ENCODE results near the gene KIF25. TPM values are rescaled to one million over a fixed set of nuclear protein-coding genes. Genes with fewer than 3 reads are reported as not detected.
"Not testable (repeated sequence)": the region's sequence is repeated elsewhere in the genome, so short reads cannot be mapped to it uniquely, and the experiment has no call there.

The KIF25 gene
- total RNA-seq, 2 experiments from 2014 or later = not detected

GRCh38 chr6:167993831-167994230, 3.6 kb upstream of the KIF25 start:
- no peak overlapping the region for H3K27ac Mint-ChIP-seq

DNA sequence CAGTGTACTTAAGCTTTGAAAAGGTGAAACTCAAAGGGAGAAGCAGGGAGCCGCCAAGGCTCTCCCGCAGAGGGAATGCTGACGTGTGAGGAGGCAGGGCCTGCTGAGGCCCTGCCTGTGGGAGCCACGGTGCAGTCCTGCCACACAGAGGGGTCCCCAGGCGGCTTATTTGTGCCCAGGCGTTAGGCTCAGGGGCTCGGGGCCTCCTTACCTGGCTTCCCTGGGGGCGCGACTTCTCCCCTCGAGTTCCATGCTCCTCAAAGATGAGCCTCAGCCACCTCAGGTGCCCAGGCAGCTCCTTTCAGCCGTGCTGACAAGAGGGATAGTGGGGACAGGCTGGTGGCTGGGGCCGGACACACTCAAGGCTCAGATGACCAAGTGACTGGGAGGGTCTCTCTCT, 2.2 kb upstream of the KIF25 start:
- CTCF ChIA-PET = no interaction called here
- no peaks in the 10 kb centered on the region for H3K27me3 Mint-ChIP-seq
- no peak overlapping the region for H3K27ac Mint-ChIP-seq
- no peaks in the 10 kb centered on the region for H3K4me1 Mint-ChIP-seq
- no peak overlapping the region for H3K4me3 Mint-ChIP-seq
- H3K36me3 Mint-ChIP-seq = no peaks in the 10 kb centered on the region
- DNase-seq (no peak), ATAC-seq (no peak)
- no peaks in the 10 kb centered on the region for H3K9me3 Mint-ChIP-seq (ENCODE audit: low read depth)

More at GRCh38 chr6:167993831-167994230, 3.6 kb upstream of the KIF25 start:
- CTCF ChIA-PET = no interaction called here
- Mint-ChIP-seq H3K4me3 (no peak overlapping the region), H3K4me1 (no peaks in the 10 kb centered on the region), H3K36me3 (no peaks in the 10 kb centered on the region), H3K9me3 (ENCODE audit: low read depth) (no peaks in the 10 kb centered on the region), H3K27me3 (no peaks in the 10 kb centered on the region)
- ATAC-seq = no peak
- DNase-seq = peak; percentile 30

DNA sequence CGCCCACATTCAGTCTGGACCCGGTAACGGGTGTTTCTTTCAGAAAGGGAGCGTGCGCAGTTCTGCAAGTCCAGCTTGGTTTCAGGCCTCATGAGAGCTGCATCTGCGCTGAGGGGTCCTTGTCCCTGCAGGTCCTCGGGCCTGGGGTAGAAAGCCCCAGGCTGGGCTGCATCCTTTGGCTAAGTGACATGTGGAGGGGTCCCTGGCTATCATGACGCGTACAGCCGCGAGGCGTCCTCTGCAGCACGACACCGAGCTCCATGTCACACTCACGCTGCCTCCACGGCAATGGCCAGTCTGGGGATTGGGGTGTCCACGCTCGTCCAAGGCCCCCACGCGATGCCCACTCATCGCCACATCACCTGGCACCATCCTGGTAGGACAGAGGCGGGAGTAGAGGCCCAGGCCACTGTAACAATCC, 1.7 kb upstream of the KIF25 start:
- Mint-ChIP-seq H3K36me3 (no peaks in the 10 kb centered on the region), H3K27me3 (no peaks in the 10 kb centered on the region), H3K27ac (no peak overlapping the region), H3K4me3 (no peak overlapping the region), H3K4me1 (no peaks in the 10 kb centered on the region), H3K9me3 (ENCODE audit: low read depth) (peaks cover 2% of the 10 kb centered on the region)
- ATAC-seq (no peak), DNase-seq (peak; percentile 34)
- CTCF ChIA-PET = no interaction called here

- CTCF ChIA-PET = no interaction called here
- H3K27me3 Mint-ChIP-seq = no peaks in the 10 kb centered on the region
- H3K4me1 Mint-ChIP-seq = no peaks in the 10 kb centered on the region
- no peak overlapping the region for H3K27ac Mint-ChIP-seq
- peaks cover 3% of the 10 kb centered on the region for H3K9me3 Mint-ChIP-seq (ENCODE audit: low read depth)
- no peak overlapping the region for H3K4me3 Mint-ChIP-seq
- ATAC-seq (no peak), DNase-seq (peak; percentile 22)
- no peaks in the 10 kb centered on the region for H3K36me3 Mint-ChIP-seq
These were observed 859 bp upstream of the KIF25 start for GRCh38 chr6:167996424-167997199.

GRCh38 chr6:167998215-167998614, 744 bp downstream of the KIF25 start:
- H3K27me3 Mint-ChIP-seq = no peaks in the 10 kb centered on the region
- H3K4me1 Mint-ChIP-seq = peaks cover 2% of the 10 kb centered on the region

DNA sequence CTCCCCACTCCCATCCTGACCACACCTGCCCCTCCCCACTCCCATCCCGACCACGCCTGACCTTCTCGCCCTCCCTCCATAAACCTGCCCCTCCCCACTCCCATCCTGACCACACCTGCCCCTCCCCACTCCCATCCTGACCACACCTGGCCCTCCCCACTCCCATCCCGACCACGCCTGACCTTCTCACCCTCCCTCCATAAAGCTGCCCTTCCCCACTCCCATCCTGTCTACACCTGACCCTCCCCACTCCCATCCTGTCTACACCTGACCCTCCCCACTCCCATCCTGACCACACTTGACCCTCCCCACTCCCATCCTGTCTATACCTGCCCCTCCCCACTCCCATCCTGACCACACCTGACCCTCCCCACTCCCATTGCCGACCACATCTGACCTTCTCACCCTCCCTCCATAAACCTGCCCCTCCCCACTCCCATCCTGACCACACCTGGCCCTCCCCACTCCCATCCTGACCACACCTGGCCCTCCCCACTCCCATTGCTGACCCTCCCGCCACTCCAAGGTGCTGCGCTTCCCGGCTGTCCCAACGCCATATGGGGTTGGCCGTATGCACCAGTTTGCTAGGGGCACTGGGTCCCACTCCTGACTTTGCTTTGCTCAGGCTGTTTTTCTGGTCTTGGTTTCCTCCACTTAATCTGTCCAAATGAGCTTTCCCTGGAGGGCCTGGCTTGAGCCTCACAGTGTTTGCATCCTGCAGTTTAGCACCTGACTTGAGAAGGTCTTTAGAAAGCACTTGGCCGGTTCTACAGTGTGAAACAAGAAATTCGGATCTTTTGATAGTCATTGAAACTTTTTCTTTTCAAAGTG, 2.9 kb downstream of the KIF25 start:
- H3K36me3 Mint-ChIP-seq = no peaks in the 10 kb centered on the region
- CTCF ChIA-PET = no interaction called here
- H3K4me3 Mint-ChIP-seq = no peak overlapping the region
- H3K9me3 Mint-ChIP-seq (ENCODE audit: low read depth) = peaks cover 3% of the 10 kb centered on the region
- H3K27ac Mint-ChIP-seq = no peak overlapping the region
- ATAC-seq (no peak), DNase-seq (peak; percentile 4)
- H3K27me3 Mint-ChIP-seq = no peaks in the 10 kb centered on the region
- peaks cover 2% of the 10 kb centered on the region for H3K4me1 Mint-ChIP-seq

More at GRCh38 chr6:167998215-167998614, 744 bp downstream of the KIF25 start:
- CTCF ChIA-PET = no interaction called here
- ATAC-seq (no peak), DNase-seq (no peak)
- no peak overlapping the region for H3K4me3 Mint-ChIP-seq
- no peak overlapping the region for H3K27ac Mint-ChIP-seq
- peaks cover 3% of the 10 kb centered on the region for H3K9me3 Mint-ChIP-seq (ENCODE audit: low read depth)
- no peaks in the 10 kb centered on the region for H3K36me3 Mint-ChIP-seq

GRCh38 chr6:168001029-168001332, 3.5 kb downstream of the KIF25 start:
- Mint-ChIP-seq H3K4me3 (no peak overlapping the region), H3K9me3 (ENCODE audit: low read depth) (peaks cover 3% of the 10 kb centered on the region), H3K36me3 (no peaks in the 10 kb centered on the region), H3K27me3 (no peaks in the 10 kb centered on the region), H3K4me1 (peaks cover 2% of the 10 kb centered on the region), H3K27ac (no peak overlapping the region)
- peak; percentile 12 for DNase-seq
- no peak for ATAC-seq
- CTCF ChIA-PET = no interaction called here

DNA sequence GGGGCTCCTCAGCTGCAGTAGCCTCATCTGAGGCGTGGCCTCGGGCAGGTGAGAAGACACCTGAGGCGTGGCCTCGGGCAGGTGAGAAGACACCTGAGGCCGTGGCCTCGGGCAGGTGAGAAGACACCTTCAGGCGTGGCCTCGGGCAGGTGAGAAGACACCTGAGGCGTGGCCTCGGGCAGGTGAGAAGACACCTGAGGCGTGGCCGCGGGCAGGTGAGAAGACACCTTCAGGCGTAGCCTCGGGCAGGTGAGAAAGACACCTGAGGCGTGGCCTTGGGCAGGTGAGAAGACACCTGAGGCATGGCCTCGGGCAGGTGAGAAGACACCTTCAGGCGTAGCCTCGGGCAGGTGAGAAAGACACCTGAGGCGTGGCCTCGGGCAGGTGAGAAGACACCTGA, 4.0 kb downstream of the KIF25 start:
- H3K9me3 Mint-ChIP-seq (ENCODE audit: low read depth); CTCF ChIA-PET; H3K4me1 Mint-ChIP-seq; H3K36me3 Mint-ChIP-seq; H3K4me3 Mint-ChIP-seq; DNase-seq; H3K27me3 Mint-ChIP-seq; H3K27ac Mint-ChIP-seq; ATAC-seq: not testable (repeated sequence)

DNA sequence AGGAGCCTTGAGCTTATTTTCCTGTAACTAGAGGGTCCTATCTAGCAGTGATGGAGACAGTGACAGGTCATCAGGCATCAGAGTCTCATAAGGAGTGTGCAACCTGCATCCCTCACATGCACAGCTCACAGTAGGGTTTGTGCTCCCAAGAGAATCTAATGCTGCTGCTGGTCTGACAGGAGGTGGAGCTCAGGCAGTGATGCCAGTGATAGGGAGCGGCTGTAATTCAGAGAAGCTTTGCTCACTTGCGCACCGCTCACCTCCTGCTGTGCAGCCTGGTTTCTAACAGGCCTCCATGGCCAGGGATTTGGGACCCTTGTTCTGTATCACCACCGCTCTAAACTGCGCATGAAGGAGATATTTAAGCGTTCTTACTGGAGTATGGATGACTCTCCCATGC, 5.3 kb downstream of the KIF25 start:
- ATAC-seq = no peak
- no peaks in the 10 kb centered on the region for H3K36me3 Mint-ChIP-seq
- no peak for DNase-seq
- H3K27ac Mint-ChIP-seq = no peak overlapping the region
- H3K4me1 Mint-ChIP-seq = peaks cover 2% of the 10 kb centered on the region
- H3K27me3 Mint-ChIP-seq = no peaks in the 10 kb centered on the region
- H3K9me3 Mint-ChIP-seq (ENCODE audit: low read depth) = peaks cover 3% of the 10 kb centered on the region
- CTCF ChIA-PET = no interaction called here
- no peak overlapping the region for H3K4me3 Mint-ChIP-seq

GRCh38 chr6:168004023-168004422, 6.6 kb downstream of the KIF25 start:
- Mint-ChIP-seq H3K27ac (no peak overlapping the region), H3K4me3 (no peak overlapping the region), H3K27me3 (no peaks in the 10 kb centered on the region), H3K4me1 (peaks cover 2% of the 10 kb centered on the region), H3K36me3 (no peaks in the 10 kb centered on the region), H3K9me3 (ENCODE audit: low read depth) (peaks cover 3% of the 10 kb centered on the region)
- ATAC-seq (no peak), DNase-seq (no peak)
- CTCF ChIA-PET = no interaction called here

GRCh38 chr6:168004945-168005344, 7.5 kb downstream of the KIF25 start:
- H3K9me3 Mint-ChIP-seq (ENCODE audit: low read depth) = peaks cover 3% of the 10 kb centered on the region
- no peaks in the 10 kb centered on the region for H3K27me3 Mint-ChIP-seq
- no peaks in the 10 kb centered on the region for H3K36me3 Mint-ChIP-seq
- CTCF ChIA-PET = no interaction called here
- H3K27ac Mint-ChIP-seq = no peak overlapping the region
- DNase-seq (no peak), ATAC-seq (no peak)
- peaks cover 2% of the 10 kb centered on the region for H3K4me1 Mint-ChIP-seq
- no peak overlapping the region for H3K4me3 Mint-ChIP-seq

GRCh38 chr6:168005796-168006195, 8.3 kb downstream of the KIF25 start:
- H3K27ac Mint-ChIP-seq = no peak overlapping the region
- H3K9me3 Mint-ChIP-seq (ENCODE audit: low read depth) = peaks cover 7% of the 10 kb centered on the region

DNA sequence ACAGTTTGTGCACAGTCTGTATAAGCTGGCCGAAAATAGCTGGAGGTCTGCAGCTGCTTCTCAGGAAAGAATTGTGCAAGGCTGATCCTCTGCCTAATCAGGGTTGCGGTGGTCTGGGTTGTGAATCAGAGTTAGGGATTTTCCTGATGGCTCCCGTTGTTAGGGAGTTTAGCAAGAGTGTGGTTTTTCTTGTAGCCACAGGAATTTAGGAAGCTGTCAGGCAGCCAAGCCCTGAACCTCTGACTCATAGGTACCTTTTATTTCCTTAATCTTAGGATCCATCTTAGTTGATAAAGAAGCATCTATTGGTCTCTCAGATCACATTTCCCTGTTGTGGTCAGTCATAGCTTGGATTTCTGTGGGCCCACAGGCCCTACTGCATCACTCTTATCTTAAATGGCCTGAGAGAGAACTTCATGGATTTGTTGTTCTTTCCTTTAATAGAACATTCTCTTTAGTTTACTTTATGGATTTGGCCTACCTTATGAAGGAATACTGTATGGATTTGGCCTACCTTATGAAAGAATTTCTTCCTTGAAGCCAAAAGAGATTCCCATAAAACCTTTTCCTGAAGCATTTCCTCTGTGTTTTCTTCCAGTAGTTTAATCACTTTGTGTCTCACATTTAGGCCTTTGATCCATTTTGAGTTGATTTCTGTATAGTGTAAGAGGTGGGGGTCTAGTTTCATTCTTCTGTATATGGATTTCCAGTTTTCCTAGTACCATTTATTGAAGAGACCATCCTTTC, 10.3 kb downstream of the KIF25 start:
- Mint-ChIP-seq H3K27me3 (no peaks in the 10 kb centered on the region), H3K27ac (no peak overlapping the region), H3K9me3 (ENCODE audit: low read depth) (peaks cover 19% of the 10 kb centered on the region), H3K36me3 (peaks cover 3% of the 10 kb centered on the region), H3K4me3 (no peak overlapping the region), H3K4me1 (no peaks in the 10 kb centered on the region)
- ATAC-seq (no peak), DNase-seq (no peak)
- CTCF ChIA-PET = no interaction called here

More at GRCh38 chr6:168005796-168006195, 8.3 kb downstream of the KIF25 start:
- DNase-seq (no peak), ATAC-seq (no peak)
- peaks cover 2% of the 10 kb centered on the region for H3K4me1 Mint-ChIP-seq
- no peaks in the 10 kb centered on the region for H3K27me3 Mint-ChIP-seq
- CTCF ChIA-PET = no interaction called here
- peaks cover under 1% of the 10 kb centered on the region for H3K36me3 Mint-ChIP-seq
- H3K4me3 Mint-ChIP-seq = no peak overlapping the region

Measured in activated CD8-positive, alpha-beta memory T cell treated with anti-CD3 and anti-CD28 coated beads, Interleukin-2, amount 10 ng/mL, durations not matched to agents 7 days and 5 days (primary cell).